Stimulated activated naive CD8-positive, alpha-beta T cell treated with anti-CD3 and anti-CD28 coated beads, Interleukin-15, amount 100 ng/mL, for 72 hours (primary cell): Measurements from ENCODE around the gene HHLA2.
A peak's percentile ranks its signal among the peaks of the same experiment; 100 is the strongest.

Experiments
- ATAC-seq: fragments of 150-1000 bp; cut with Tn5 transposase; 2 replicates; pipeline ENCODE4 v1.10.0; 2021; ENCODE audit warnings: mild to moderate bottlenecking, moderate library complexity
- DNase-seq, 2 donors: peaks; one replicate each; pipeline ENCODE4 v3.0.0; 2021 to 2022
- H3K27ac Mint-ChIP-seq, 2 donors: one replicate each; pipeline ENCODE4 v1.8.0; 2022; ENCODE audit warnings: mild to moderate bottlenecking in 2 of 2, mixed read lengths in 2 of 2, moderate library complexity in 2 of 2
- H3K27me3 Mint-ChIP-seq: one replicate; pipeline ENCODE4 v1.8.0; 2022; ENCODE audit warnings: mixed read lengths
- H3K4me1 Mint-ChIP-seq: one replicate; pipeline ENCODE4 v1.8.0; 2022; ENCODE audit warnings: mild to moderate bottlenecking, mixed read lengths
- H3K4me3 Mint-ChIP-seq, 2 donors: one replicate each; pipeline ENCODE4 v1.8.0; 2022; ENCODE audit warnings: mild to moderate bottlenecking in 2 of 2, mixed read lengths in 2 of 2, moderate library complexity in 1 of 2
- H3K9me3 Mint-ChIP-seq, 2 donors: one replicate each; pipeline ENCODE4 v1.8.0; 2022; ENCODE audit warnings: mixed read lengths in 2 of 2

HHLA2 gene

DNA sequence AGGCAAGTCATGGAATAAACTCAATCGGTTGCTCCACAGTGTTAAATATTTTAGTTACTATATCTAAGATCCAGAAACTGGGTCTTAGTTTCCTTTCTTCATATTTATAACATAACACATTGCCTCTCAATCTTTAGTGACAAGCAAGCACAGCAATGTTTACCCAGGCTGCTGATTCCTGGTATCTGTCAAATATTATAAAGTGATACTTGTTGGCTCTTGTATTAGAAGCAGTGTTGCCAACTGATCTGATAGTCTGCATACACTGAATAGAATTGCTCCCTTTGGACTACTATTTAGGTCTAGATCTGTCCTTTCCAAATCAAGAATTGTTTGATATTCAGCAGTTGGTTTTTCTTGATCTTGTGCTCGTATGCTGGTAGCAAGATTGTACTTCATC, 7.2 kb upstream of the HHLA2 start:
- Mint-ChIP-seq H3K27me3 (no peaks in the 10 kb centered on the region), H3K9me3 (peaks cover 16 to 21% of the 10 kb centered on the region in 2 donors), H3K4me1 (peaks cover 74% of the 10 kb centered on the region), H3K4me3 (no peak overlapping the region), H3K27ac (no peak overlapping the region)
- ATAC-seq: no peak
- DNase-seq: no peak

DNA sequence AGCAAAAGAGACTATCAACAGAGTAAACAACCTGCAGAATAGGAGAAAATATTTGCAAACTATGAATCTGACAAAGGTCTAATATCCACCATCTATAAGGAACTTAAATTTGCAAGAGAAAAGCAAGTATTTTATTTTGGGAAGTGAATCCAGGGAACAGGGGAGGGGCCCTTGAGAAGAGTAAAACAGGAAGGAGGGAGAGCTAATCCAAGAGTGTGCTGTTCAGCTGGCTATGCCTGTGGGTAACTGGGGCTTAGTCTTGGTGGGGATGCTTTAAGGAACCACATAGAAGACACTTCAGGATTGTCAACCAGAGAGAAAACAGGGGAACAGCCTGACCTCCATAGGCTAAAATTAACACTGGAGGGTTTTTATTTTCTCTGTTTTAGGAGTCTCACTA, 3.9 kb upstream of the HHLA2 start:
- Mint-ChIP-seq H3K4me1 (peaks cover 72% of the 10 kb centered on the region), H3K27ac (peak overlapping the region; percentile 54 to 93), H3K27me3 (no peaks in the 10 kb centered on the region), H3K9me3 (peaks cover 16 to 21% of the 10 kb centered on the region in 2 donors), H3K4me3 (peak overlapping the region; percentile 38 to 58)
- no peak for DNase-seq
- ATAC-seq: no peak

GRCh38 chr3:108292905-108293328, 3.4 kb upstream of the HHLA2 start:
- Mint-ChIP-seq H3K27ac (peak overlapping the region; percentile 54 to 77), H3K9me3 (peaks cover 16 to 21% of the 10 kb centered on the region in 2 donors), H3K27me3 (no peaks in the 10 kb centered on the region), H3K4me1 (peaks cover 67% of the 10 kb centered on the region), H3K4me3 (peak overlapping the region; percentile 50 to 57)
- ATAC-seq (peak; percentile 81), DNase-seq (no peak)

DNA sequence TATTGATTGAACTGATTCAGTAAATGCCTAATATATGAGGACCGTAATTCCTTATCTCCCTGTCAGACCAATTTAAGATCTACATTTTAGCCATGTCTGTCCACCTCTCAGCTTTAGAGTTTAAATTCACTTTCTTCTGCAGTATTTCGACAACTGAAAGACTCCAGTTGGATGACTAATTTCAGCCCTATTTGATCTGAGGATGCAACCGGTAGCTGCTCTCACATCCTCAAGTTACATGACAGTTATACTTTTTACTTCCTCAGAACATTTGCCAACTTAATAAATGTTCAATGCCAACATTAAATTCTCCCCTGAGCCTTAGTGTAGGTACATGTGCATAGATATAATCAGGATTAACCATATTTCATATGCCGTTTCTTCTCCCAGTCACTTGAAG, 2.5 kb upstream of the HHLA2 start:
- Mint-ChIP-seq H3K4me1 (peaks cover 63% of the 10 kb centered on the region), H3K27me3 (no peaks in the 10 kb centered on the region), H3K27ac (peak overlapping the region in 1 of 2 donors; percentile 50), H3K9me3 (peaks cover 16 to 21% of the 10 kb centered on the region in 2 donors), H3K4me3 (peak overlapping the region; percentile 50 to 57)
- ATAC-seq (peak; percentile 56), DNase-seq (peak in 1 of 2 donors; percentile 17)

DNA sequence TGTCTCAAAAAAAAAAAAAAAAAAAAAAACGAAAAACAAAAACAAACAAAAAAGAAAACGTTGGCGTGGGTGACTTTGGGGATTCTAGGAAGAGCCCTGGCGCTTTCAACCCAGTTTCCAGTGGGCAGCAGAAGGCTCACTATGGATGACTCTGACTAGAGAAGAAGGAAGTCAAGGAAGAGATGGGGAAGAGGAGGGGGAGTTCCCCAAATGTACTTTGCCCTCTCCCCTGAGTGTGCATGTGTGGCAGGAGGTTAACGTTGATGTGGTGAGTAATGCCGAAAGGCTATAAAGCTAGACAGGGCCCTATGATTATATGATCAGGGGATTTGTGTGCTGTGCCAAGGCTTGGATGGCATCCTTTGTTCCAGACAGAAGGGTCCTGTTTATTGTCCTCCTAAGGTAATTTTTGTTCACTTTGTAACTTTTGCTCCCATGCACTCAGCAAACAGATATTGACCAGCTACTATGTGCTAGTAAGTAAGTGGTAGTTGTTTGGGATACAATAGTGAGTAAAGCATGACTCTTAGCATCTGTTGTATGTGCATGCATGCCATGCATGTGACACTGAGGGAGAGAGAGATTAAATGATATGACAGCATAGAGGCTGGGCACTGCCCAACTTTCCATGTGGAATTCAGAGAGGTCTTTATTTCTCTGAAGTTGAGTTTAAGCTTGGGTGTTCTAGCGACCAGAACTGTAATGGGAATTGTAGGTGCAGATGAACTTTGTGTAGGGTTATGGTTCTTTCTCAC, 750 bp upstream of the HHLA2 start:
- ATAC-seq (no peak), DNase-seq (no peak)
- Mint-ChIP-seq H3K9me3 (peaks cover 13 to 18% of the 10 kb centered on the region in 2 donors), H3K4me3 (no peak overlapping the region), H3K27me3 (no peaks in the 10 kb centered on the region), H3K4me1 (peaks cover 77% of the 10 kb centered on the region), H3K27ac (peak overlapping the region in 1 of 2 donors; percentile 87)

DNA sequence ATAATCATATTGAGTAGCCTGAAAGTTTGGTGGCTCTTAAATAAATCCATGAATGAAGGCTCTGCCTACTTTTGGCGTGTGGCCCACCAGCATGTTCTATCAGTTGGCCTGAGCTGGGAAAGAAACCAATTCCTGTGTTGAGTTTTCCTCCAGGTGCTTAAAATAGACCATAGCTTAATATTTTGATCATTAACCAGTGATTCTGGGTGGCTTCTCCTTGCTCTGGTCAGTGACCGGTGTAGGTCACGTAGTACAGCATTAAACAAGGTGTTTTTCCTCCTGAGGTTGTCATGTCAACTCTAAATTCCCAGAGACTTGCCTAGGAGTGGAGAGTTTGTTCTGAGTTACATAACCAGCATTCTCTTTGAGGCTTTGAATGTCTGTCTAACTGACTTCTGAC, 1.3 kb downstream of the HHLA2 start:
- no peaks in the 10 kb centered on the region for H3K9me3 Mint-ChIP-seq
- H3K27me3 Mint-ChIP-seq: no peaks in the 10 kb centered on the region
- DNase-seq (no peak), ATAC-seq (no peak)
- H3K27ac Mint-ChIP-seq: no peak overlapping the region
- H3K4me1 Mint-ChIP-seq: peaks cover 77% of the 10 kb centered on the region
- no peak overlapping the region for H3K4me3 Mint-ChIP-seq

DNA sequence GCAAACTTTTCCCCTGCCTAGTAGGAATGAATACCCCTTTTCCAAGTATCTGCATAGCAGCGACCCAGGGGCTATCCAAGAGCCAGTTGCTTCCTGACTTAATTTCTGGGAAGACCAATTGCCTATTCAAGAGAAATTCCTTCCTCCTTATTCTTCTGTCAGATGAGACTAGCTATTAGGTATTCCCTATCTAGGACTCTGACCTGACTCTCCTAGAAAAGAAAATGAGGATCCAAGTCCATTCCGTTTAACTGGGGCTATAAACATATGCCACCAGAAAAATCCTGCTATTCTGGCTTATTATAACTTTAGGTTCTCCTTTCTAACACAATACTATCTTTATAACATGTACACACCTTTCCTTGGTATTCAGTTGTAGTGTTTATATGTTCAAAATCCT, 1.7 kb downstream of the HHLA2 start:
- Mint-ChIP-seq H3K4me3 (no peak overlapping the region), H3K4me1 (peaks cover 77% of the 10 kb centered on the region), H3K9me3 (no peaks in the 10 kb centered on the region), H3K27me3 (no peaks in the 10 kb centered on the region), H3K27ac (no peak overlapping the region)
- DNase-seq: no peak
- ATAC-seq: no peak

- Mint-ChIP-seq H3K9me3 (peaks cover 0 to 5% of the 10 kb centered on the region in 2 donors), H3K4me3 (peak overlapping the region in 1 of 2 donors; percentile 14)
These were observed 3.9 kb downstream of the HHLA2 start for GRCh38 chr3:108300103-108300849.

GRCh38 chr3:108301695-108302404, 5.5 kb downstream of the HHLA2 start:
- Mint-ChIP-seq H3K9me3 (peaks cover 0 to 5% of the 10 kb centered on the region in 2 donors), H3K27me3 (no peaks in the 10 kb centered on the region), H3K4me3 (peak overlapping the region; percentile 66 to 79), H3K4me1 (peaks cover 75% of the 10 kb centered on the region), H3K27ac (peak overlapping the region; percentile 92 to 96)
- DNase-seq (peak in 1 of 2 donors; percentile 23), ATAC-seq (peak; percentile 85)

More at GRCh38 chr3:108300103-108300849, 3.9 kb downstream of the HHLA2 start:
- H3K27me3 Mint-ChIP-seq: no peaks in the 10 kb centered on the region
- H3K27ac Mint-ChIP-seq: no peak overlapping the region
- DNase-seq: peak in 1 of 2 donors; percentile 16
- peak; percentile 53 for ATAC-seq
- peaks cover 77% of the 10 kb centered on the region for H3K4me1 Mint-ChIP-seq

- Mint-ChIP-seq H3K27ac (peak overlapping the region; percentile 92 to 96), H3K4me1 (peaks cover 75% of the 10 kb centered on the region), H3K9me3 (peaks cover 0 to 5% of the 10 kb centered on the region in 2 donors), H3K27me3 (no peaks in the 10 kb centered on the region), H3K4me3 (peak overlapping the region; percentile 66 to 79)
- DNase-seq (no peak), ATAC-seq (no peak)
These were observed 6.2 kb downstream of the HHLA2 start for GRCh38 chr3:108302570-108302969.

DNA sequence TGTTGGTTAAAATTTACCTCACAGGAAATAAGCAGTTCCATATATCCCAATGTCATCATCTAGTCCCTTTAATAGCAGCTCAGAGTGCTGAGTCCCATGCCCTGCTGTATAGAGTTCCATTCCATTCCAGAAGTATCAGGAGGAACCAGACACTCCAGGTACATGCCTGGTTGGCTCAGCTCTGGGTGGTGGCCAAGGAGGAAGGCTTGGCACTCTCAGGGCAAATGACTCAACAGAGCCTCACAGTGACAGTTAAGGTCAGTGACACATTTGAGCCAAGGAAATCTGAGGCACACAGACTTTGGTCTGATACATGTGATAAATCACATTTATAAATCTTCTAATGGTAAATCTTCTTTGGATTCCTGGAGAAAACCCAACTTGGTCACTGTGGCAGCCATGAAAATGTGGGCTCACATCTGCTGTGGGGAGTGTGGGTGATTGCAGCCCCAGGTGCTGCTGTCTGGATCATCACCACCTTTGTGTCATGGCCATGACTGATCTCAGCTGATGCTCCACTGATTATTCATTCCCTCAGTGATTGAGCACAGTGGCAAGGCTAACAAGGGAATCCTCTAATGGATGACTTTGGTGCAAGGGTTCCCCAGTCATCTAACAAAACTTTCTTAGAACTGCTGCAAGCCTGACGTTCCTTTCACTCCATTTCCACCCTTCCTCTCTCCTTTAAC, 9.3 kb downstream of the HHLA2 start:
- no peak overlapping the region for H3K27ac Mint-ChIP-seq
- no peaks in the 10 kb centered on the region for H3K27me3 Mint-ChIP-seq
- H3K9me3 Mint-ChIP-seq: peaks cover 5 to 14% of the 10 kb centered on the region in 2 donors
- ATAC-seq (peak; percentile 60), DNase-seq (no peak)
- no peak overlapping the region for H3K4me3 Mint-ChIP-seq
- H3K4me1 Mint-ChIP-seq: peaks cover 60% of the 10 kb centered on the region

DNA sequence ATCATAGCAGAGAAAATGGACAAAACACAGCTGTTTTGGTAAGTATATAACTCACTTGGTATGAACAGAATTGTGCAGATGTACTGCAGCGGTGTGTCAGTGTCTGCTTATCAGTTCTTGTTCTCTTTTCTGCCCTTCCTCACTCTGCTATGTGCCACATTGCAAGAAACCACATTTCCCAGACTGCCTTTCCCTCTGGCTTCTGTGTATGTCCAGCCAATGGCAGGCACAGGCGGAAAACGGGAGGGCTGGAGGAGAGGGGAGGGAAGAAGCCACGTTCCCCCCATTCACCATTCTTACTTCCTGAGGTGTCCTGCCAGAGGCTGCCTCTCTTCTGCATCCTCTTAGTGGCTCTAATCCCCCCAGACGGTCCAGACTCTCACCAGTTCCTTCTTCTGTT, 15.4 kb downstream of the HHLA2 start:
- Mint-ChIP-seq H3K27me3 (peaks cover 5% of the 10 kb centered on the region), H3K27ac (no peak overlapping the region), H3K4me3 (no peak overlapping the region), H3K9me3 (peaks cover 0 to 14% of the 10 kb centered on the region in 2 donors), H3K4me1 (no peaks in the 10 kb centered on the region)
- ATAC-seq (no peak), DNase-seq (no peak)

DNA sequence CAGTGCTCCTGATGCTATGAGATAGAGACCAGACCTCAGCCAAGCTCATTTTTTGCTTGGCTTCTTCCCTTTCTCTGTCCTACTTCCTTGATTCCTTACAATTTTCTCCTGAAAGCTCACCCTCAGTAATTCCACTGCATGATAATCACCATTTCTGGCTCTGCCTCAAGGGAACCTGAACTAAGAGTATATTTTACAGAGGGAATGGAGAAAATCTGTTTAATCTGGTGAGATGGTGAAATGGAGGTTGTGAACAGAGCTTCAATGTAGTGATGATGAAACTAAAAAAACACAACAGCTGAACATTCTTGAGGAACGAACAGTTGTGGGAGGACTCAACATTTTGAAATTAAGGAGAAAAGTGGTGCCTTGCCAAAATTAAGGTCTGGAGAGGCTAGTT, 16.3 kb downstream of the HHLA2 start:
- Mint-ChIP-seq H3K4me3 (no peak overlapping the region), H3K27ac (no peak overlapping the region), H3K9me3 (peaks cover 0 to 14% of the 10 kb centered on the region in 2 donors), H3K27me3 (peaks cover 5% of the 10 kb centered on the region), H3K4me1 (no peaks in the 10 kb centered on the region)
- DNase-seq: no peak
- ATAC-seq: no peak

GRCh38 chr3:108315767-108316301, 19.5 kb downstream of the HHLA2 start:
- peaks cover 12% of the 10 kb centered on the region for H3K4me1 Mint-ChIP-seq
- H3K9me3 Mint-ChIP-seq: no peaks in the 10 kb centered on the region
- no peak overlapping the region for H3K4me3 Mint-ChIP-seq
- DNase-seq: no peak
- H3K27me3 Mint-ChIP-seq: peaks cover 5% of the 10 kb centered on the region
- no peak for ATAC-seq
- no peak overlapping the region for H3K27ac Mint-ChIP-seq
